HCT116 (cell line): ENCODE results near the gene PXYLP1. TPM values are rescaled to one million over a fixed set of nuclear protein-coding genes. Genes with fewer than 3 reads are reported as not detected.

ENCODE experiments used
- ATAC-seq: fragments of 200-7000 bp; cut with Tn5 transposase; 2 replicates; pipeline ENCODE4 v1.9.1; 2020; ENCODE audit warnings: mild to moderate bottlenecking, moderate library complexity
- BruUV-seq: library from RNA; stranded (reverse); fragments of 400-500 nt; replicated peaks from 2 replicates; lab custom pipeline; 2021; lab: Mats Ljungman, UMichigan
- CTCF ChIA-PET: fragments of 300-600 bp; sonication (Branson Sonifier 250); formaldehyde crosslinking; loops from one replicate; lab custom pipeline; 2021; ENCODE audit warnings: antibody characterized with exemption; lab: Charles Lee
- POLR2A ChIA-PET: fragments of 300-600, 350-600 bp; sonication (Branson Sonifier 250); formaldehyde crosslinking; loops from one replicate; lab custom pipeline; 2021; ENCODE audit warnings: antibody characterized with exemption; lab: Charles Lee
- RAD21 ChIA-PET, 2 experiments: fragments of 300-600 bp; sonication (Branson Sonifier 250); formaldehyde crosslinking; loops; one replicate each; lab custom pipeline; 2023; ENCODE audit warnings: low total read pairs in 2 of 2; ENCODE audit not compliant: uncharacterized antibody in 2 of 2, unreplicated experiment in 2 of 2, low non-redundant PET in 1 of 2; lab: Charles Lee
- DNase-seq: peaks from one replicate; pipeline ENCODE4 v3.0.0-alpha.2; 2010; ENCODE audit warnings: low read depth, low spot score
- H2AFZ ChIP-seq: fragments of 200-600 bp; shearing (Covaris generic), sonication (generic); 2 replicates; pipeline ENCODE4 v1.6.1; 2017; ENCODE audit warnings: low read depth, mixed run types, mixed read lengths, antibody characterized with exemption, low read length; ENCODE audit not compliant: poor library complexity, severe bottlenecking
- H3K27ac ChIP-seq: 2 replicates; pipeline ENCODE4 v1.5.1; 2012; ENCODE audit warnings: low read depth, low read length
- H3K27me3 ChIP-seq: fragments of 200-600 bp; sonication (generic); 2 replicates; pipeline ENCODE4 v1.6.1; 2016; ENCODE audit warnings: mixed run types, low read length, mixed read lengths; ENCODE audit not compliant: insufficient read depth
- H3K36me3 ChIP-seq, 2 experiments: fragments of 200-500 bp in 1 of 2; fragments of 200-600 bp in 1 of 2; sonication (Bioruptor generic) in 1 of 2; sonication (generic) in 1 of 2; 2 replicates each; pipeline versions ENCODE4 v1.5.1 to v1.6.1; 2014 to 2016; ENCODE audit warnings: low read length in 2 of 2, inconsistent platforms in 1 of 2, mixed read lengths in 1 of 2, mixed run types in 1 of 2; ENCODE audit not compliant: insufficient read depth in 2 of 2, control insufficient read depth in 1 of 2
- H3K4me1 ChIP-seq, 2 experiments: fragments of 200-600 bp in 1 of 2; sonication (generic) in 1 of 2; 2 replicates each; pipeline versions ENCODE4 v1.5.1 to v1.6.1; 2012 to 2017; ENCODE audit warnings: low read length in 2 of 2, inconsistent platforms in 1 of 2, mild to moderate bottlenecking in 1 of 2, mixed read lengths in 1 of 2, mixed run types in 1 of 2, moderate library complexity in 1 of 2; ENCODE audit not compliant: insufficient read depth in 2 of 2, control insufficient read depth in 1 of 2
- H3K4me2 ChIP-seq: fragments of 200-600 bp; sonication (generic); 2 replicates; pipeline ENCODE4 v1.6.1; 2017; ENCODE audit warnings: mixed run types, low read length, mixed read lengths
- H3K4me3 ChIP-seq, 2 experiments: fragments of 200-600 bp in 1 of 2; sonication (generic) in 1 of 2; replicated peaks in 1 of 2; 2 replicates each; pipeline ENCODE4 v1.5.1; 2011 to 2016; ENCODE audit warnings: low read length in 2 of 2, control low read depth in 1 of 2, low read depth in 1 of 2, mild to moderate bottlenecking in 1 of 2, mixed read lengths in 1 of 2, mixed run types in 1 of 2
- H3K79me2 ChIP-seq: fragments of 200-600 bp; sonication (generic); 2 replicates; pipeline ENCODE4 v1.6.1; 2017; ENCODE audit warnings: mild to moderate bottlenecking, mixed run types, low read length, moderate library complexity, mixed read lengths; ENCODE audit not compliant: insufficient read depth
- H3K9ac ChIP-seq: fragments of 200-600 bp; sonication (generic); 2 replicates; pipeline ENCODE4 v1.6.1; 2016; ENCODE audit warnings: low read length, mixed read lengths
- H3K9me2 ChIP-seq: fragments of 200-600 bp; sonication (generic), shearing (Covaris generic); 2 replicates; pipeline ENCODE4 v1.6.1; 2017; ENCODE audit warnings: mixed run types, mild to moderate bottlenecking, moderate library complexity; ENCODE audit not compliant: insufficient read depth
- H3K9me3 ChIP-seq, 2 experiments: fragments of 200-500 bp in 1 of 2; fragments of 200-600 bp in 1 of 2; sonication (Bioruptor generic) in 1 of 2; sonication (generic) in 1 of 2; 2 replicates each; pipeline ENCODE4 v1.6.1; 2014 to 2017; ENCODE audit warnings: low read length in 2 of 2, mixed read lengths in 2 of 2, inconsistent platforms in 1 of 2, low read depth in 1 of 2, mild to moderate bottlenecking in 1 of 2, mixed run types in 1 of 2, moderate library complexity in 1 of 2; ENCODE audit not compliant: control insufficient read depth in 1 of 2, insufficient read depth in 1 of 2
- H4K20me1 ChIP-seq: fragments of 200-600 bp; sonication (generic), shearing (Covaris generic); 2 replicates; pipeline ENCODE4 v1.6.1; 2017; ENCODE audit warnings: mixed run types, mild to moderate bottlenecking, moderate library complexity; ENCODE audit not compliant: insufficient read depth
- EZH2 ChIP-seq: fragments of 200-600 bp; sonication (generic); IDR thresholded peaks from 2 replicates; pipeline ENCODE4 v1.6.1; 2017; ENCODE audit warnings: antibody characterized with exemption, mixed run types
- MAX ChIP-seq: IDR thresholded peaks from 2 replicates; pipeline ENCODE4 v1.6.1; 2012
- REST ChIP-seq: IDR thresholded peaks from 2 replicates; pipeline ENCODE4 v1.6.1; 2012; ENCODE audit warnings: low read depth
- SIN3A ChIP-seq: IDR thresholded peaks from 2 replicates; pipeline ENCODE4 v1.6.1; 2012; ENCODE audit warnings: low read depth
- intact Hi-C: fragments of 100-400 bp; cut with micrococcal nuclease; formaldehyde crosslinking; loops from 2 replicates; pipeline ENCODE4 v1.10.0; 2022
- total RNA-seq: library from RNA; stranded (reverse); gene quantifications from one replicate; pipeline ENCODE4 v1.2.1, GENCODE V29; 2021; ENCODE audit not compliant: unreplicated experiment

The PXYLP1 gene
- total RNA-seq, 1 experiment from 2014 or later: 15.3 TPM

GRCh38 chr3:141233457-141234161 is 2.0 kb downstream of the PXYLP1 start:
- no peak overlapping the region for H3K27ac ChIP-seq
- TF ChIP-seq SIN3A: no peak
- no peak for TF ChIP-seq REST
- no peak for TF ChIP-seq MAX
- no peak for TF ChIP-seq EZH2
- TF ChIP-seq, all 23 proteins: peak for 0
- ChIA-PET CTCF (interaction anchor here (2.3 kb wide), 1 partner anchor 14 kb away, joined by 26 read pairs; no protein-coding TSS in a partner anchor), RAD21 (no interaction called here), POLR2A (no interaction called here)
- Histone ChIP-seq H3K9me3 (no peaks in the 10 kb centered on the region), H3K9ac (no peak overlapping the region), H2AFZ (no peak overlapping the region), H3K27me3 (no peaks in the 10 kb centered on the region), H3K79me2 (peaks cover 5% of the 10 kb centered on the region; the same call in 1 of the 2 replicates), H3K4me3 (no peak overlapping the region), H4K20me1 (no peaks in the 10 kb centered on the region), H3K4me2 (no peak overlapping the region), H3K4me1 (peaks cover 7 to 14% of the 10 kb centered on the region in 2 experiments; a peak in 3 of 4 replicates), H3K36me3 (no peaks in the 10 kb centered on the region), H3K9me2 (no peaks in the 10 kb centered on the region)
- DNase-seq (no peak), ATAC-seq (no peak)
- BruUV-seq: TSS peak; percentile 27
- intact Hi-C loops: no loop called here
